GM23248 (cell line): ENCODE measurements around the gene ZBED2. TPM values are rescaled to one million over a fixed set of nuclear protein-coding genes. Genes with fewer than 3 reads are reported as not detected.

ENCODE experiments used
- DNase-seq: peaks from one replicate; pipeline ENCODE4 v3.0.0-alpha.2; 2015
- H2AFZ ChIP-seq: fragments of 200-600 bp; sonication (generic); 2 replicates; pipeline ENCODE4 v1.6.1; 2016; ENCODE audit warnings: antibody characterized with exemption
- H3F3A ChIP-seq: fragments of 200-600 bp; sonication (generic); 2 replicates; pipeline ENCODE4 v1.6.1; 2016; ENCODE audit warnings: mild to moderate bottlenecking, antibody characterized with exemption, mixed run types; ENCODE audit not compliant: insufficient read depth
- H3K27ac ChIP-seq: fragments of 200-600 bp; sonication (generic); 2 replicates; pipeline ENCODE4 v1.5.1; 2016; ENCODE audit warnings: mild to moderate bottlenecking
- H3K27me3 ChIP-seq: fragments of 200-600 bp; sonication (generic); replicated peaks from 2 replicates; pipeline ENCODE4 v1.6.1; 2016; ENCODE audit warnings: mild to moderate bottlenecking; ENCODE audit not compliant: insufficient read depth
- H3K36me3 ChIP-seq: fragments of 200-600 bp; sonication (generic); 2 replicates; pipeline ENCODE4 v1.6.1; 2016; ENCODE audit warnings: low read depth, mild to moderate bottlenecking
- H3K4me1 ChIP-seq: fragments of 200-600 bp; sonication (generic); 2 replicates; pipeline ENCODE4 v1.6.1; 2016; ENCODE audit warnings: mild to moderate bottlenecking; ENCODE audit not compliant: insufficient read depth
- H3K4me2 ChIP-seq: fragments of 200-600 bp; sonication (generic); one replicate; pipeline ENCODE4 v1.6.1; 2016; ENCODE audit warnings: mild to moderate bottlenecking; ENCODE audit not compliant: unreplicated experiment
- H3K4me3 ChIP-seq: fragments of 200-600 bp; sonication (generic); 2 replicates; pipeline ENCODE4 v1.5.1; 2016; ENCODE audit warnings: mild to moderate bottlenecking
- H3K79me2 ChIP-seq: fragments of 200-600 bp; sonication (generic); 2 replicates; pipeline ENCODE4 v1.6.1; 2016; ENCODE audit warnings: mild to moderate bottlenecking; ENCODE audit not compliant: insufficient read depth
- H3K9ac ChIP-seq: fragments of 200-600 bp; sonication (generic); 2 replicates; pipeline ENCODE4 v1.6.1; 2016; ENCODE audit warnings: mild to moderate bottlenecking
- H3K9me2 ChIP-seq: fragments of 200-600 bp; sonication (generic); 2 replicates; pipeline ENCODE4 v1.6.1; 2016; ENCODE audit warnings: mixed run types, mild to moderate bottlenecking, moderate library complexity; ENCODE audit not compliant: insufficient read depth
- H3K9me3 ChIP-seq: fragments of 200-600 bp; sonication (generic); one replicate; pipeline ENCODE4 v1.6.1; 2017; ENCODE audit warnings: low read depth
- H4K20me1 ChIP-seq: fragments of 200-600 bp; sonication (generic); 2 replicates; pipeline ENCODE4 v1.6.0; 2016; ENCODE audit not compliant: insufficient read depth
- EZH2 ChIP-seq: fragments of 200-600 bp; sonication (generic); IDR thresholded peaks from 2 replicates; pipeline ENCODE4 v1.6.1; 2018; ENCODE audit warnings: antibody characterized with exemption, mild to moderate bottlenecking; ENCODE audit not compliant: insufficient read depth, poor library complexity, severe bottlenecking
- EZH2phosphoT487 ChIP-seq: fragments of 200-600 bp; sonication (generic); IDR thresholded peaks from 2 replicates; pipeline ENCODE4 v1.6.1; 2018; ENCODE audit warnings: antibody characterized with exemption, moderate library complexity, mild to moderate bottlenecking, low read depth; ENCODE audit not compliant: insufficient read depth
- WGBS, 2 experiments: methylation state at CpG; one replicate each; pipeline ENCODE4 v1.1.6; 2015 to 2017; ENCODE audit warnings: low lambda C conversion rate in 2 of 2, low coverage in 1 of 2; ENCODE audit errors: missing lambda C conversion rate in 2 of 2; 5-methylcytosine and 5-hydroxymethylcytosine counted together
- in situ Hi-C: fragments of 300-500 bp; cut with MboI; formaldehyde crosslinking; loops from 2 replicates; pipeline ENCODE4 v1.15.0; 2020
- polyA plus RNA-seq: library from polyadenylated mRNA; unstranded; fragments of >200 nt; fragmentation: Nextera tagmentation; extraction: Ambion mirVana; gene quantifications from 2 replicates; pipeline ENCODE4 v1.2.1, GENCODE V29; 2016
- total RNA-seq: library from RNA; depleted of rRNA; stranded (reverse); fragments of >200 nt; shearing (Covaris generic); gene quantifications from 2 replicates; pipeline ENCODE4 v1.2.3, GENCODE V29; 2014

ZBED2 gene
- total and polyA plus RNA-seq, 2 experiments from 2014 or later: not detected

DNA sequence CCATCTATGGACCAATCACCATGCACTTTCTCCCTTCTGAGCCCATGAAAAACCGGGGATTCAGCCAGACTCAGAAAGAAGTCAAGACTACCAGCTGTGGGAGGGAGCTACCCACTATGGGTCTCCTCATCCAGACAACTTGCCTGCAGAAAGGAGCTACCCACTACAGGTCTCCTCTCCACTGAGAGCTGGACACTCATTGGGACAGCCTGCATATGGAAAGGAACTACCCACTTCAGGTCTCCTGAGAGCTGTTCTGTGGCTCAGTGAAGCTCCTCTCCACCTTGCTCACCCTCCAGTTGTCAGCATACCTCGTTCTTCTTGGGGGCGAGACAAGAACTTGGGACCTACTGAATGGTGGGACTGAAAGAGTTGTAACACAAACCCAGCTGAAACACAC lies 22.3 kb upstream of the ZBED2 start:
- no peak overlapping the region for H2AFZ ChIP-seq
- H3F3A ChIP-seq: no peaks in the 10 kb centered on the region
- H3K36me3 ChIP-seq: no peaks in the 10 kb centered on the region
- H3K27ac ChIP-seq: no peak overlapping the region
- no peaks in the 10 kb centered on the region for H3K4me1 ChIP-seq
- DNase-seq: no peak
- no peaks in the 10 kb centered on the region for H3K27me3 ChIP-seq
- no peaks in the 10 kb centered on the region for H4K20me1 ChIP-seq
- H3K9me3 ChIP-seq: no peaks in the 10 kb centered on the region
- no peak overlapping the region for H3K9ac ChIP-seq
- TF ChIP-seq EZH2: no peak
- no peak for TF ChIP-seq EZH2phosphoT487
- H3K9me2 ChIP-seq: no peaks in the 10 kb centered on the region
- no peaks in the 10 kb centered on the region for H3K79me2 ChIP-seq
- in situ Hi-C loops: no loop called here
- no peak overlapping the region for H3K4me2 ChIP-seq
- H3K4me3 ChIP-seq: no peak overlapping the region
- WGBS, 2 experiments: 41 to 48% methylated on average over 3 of the region's 3 CpGs

DNA sequence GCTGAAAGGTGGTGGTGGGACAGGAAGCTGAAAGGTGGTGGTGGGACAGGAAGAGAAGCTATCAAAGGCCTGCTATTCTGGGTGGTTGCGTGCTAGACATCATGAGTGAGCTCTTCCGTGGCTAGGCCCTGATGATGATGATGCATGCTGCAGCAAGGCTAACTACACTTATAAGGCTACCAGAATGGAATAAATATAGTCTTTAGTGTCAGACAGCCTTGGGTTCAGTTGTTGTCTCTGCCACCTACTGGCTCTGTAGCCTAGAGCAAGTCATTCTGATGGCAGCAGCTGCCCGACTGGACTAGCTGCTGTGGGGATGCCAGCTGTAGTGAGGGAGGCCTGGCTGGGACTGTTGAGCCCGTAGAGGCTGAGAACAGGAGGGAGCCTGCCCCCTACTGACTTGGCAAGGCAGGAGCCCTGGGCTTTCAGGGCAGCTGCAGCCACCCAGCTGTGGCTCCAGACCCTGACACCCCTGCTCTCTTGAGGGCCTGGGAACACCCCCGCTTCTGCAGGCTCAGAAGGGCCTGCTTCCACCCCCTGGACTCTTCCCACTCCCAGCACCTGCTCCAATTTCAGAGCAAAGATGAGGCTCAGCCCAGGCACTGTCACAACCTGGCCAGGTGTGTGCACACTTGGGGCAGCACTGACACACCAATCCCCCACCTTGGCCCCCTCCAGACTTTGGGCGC lies 21.4 kb upstream of the ZBED2 start:
- Histone ChIP-seq H3K4me2 (no peak overlapping the region), H3K4me3 (no peak overlapping the region), H3K27ac (no peak overlapping the region), H3K9me3 (no peaks in the 10 kb centered on the region), H3K4me1 (no peaks in the 10 kb centered on the region), H4K20me1 (no peaks in the 10 kb centered on the region), H3K9ac (no peak overlapping the region), H3F3A (no peaks in the 10 kb centered on the region), H2AFZ (no peak overlapping the region), H3K36me3 (no peaks in the 10 kb centered on the region), H3K9me2 (no peaks in the 10 kb centered on the region), H3K27me3 (no peaks in the 10 kb centered on the region), H3K79me2 (no peaks in the 10 kb centered on the region)
- 64 to 80% methylated on average over 5 to 6 of the region's 6 CpGs for WGBS, 2 experiments
- peak; percentile 52 for DNase-seq
- TF ChIP-seq EZH2phosphoT487: no peak
- TF ChIP-seq EZH2: no peak
- in situ Hi-C loops: no loop called here

DNA sequence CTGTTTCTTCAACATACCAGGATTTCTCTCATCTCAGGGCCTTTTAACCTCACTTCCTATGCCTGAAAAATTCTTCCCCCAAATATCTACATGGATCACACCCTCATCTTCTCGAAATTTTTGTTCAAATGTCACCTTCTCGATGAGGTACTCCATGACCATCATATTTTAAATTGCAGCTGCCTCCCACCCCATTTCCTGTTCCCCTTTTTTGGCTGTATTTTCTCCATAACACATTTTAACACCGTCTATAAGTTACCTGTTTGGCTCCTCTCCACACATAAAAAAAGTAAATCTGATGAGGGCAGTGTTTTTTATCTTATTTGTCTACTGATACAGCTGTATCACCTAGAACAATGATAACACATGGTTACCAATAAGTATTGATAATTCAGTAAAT lies 20.7 kb upstream of the ZBED2 start:
- H3K4me3 ChIP-seq: no peak overlapping the region
- no peaks in the 10 kb centered on the region for H4K20me1 ChIP-seq
- no peak for DNase-seq
- no peak for TF ChIP-seq EZH2
- TF ChIP-seq EZH2phosphoT487: no peak
- no peaks in the 10 kb centered on the region for H3K79me2 ChIP-seq
- no peaks in the 10 kb centered on the region for H3K27me3 ChIP-seq
- H3F3A ChIP-seq: no peaks in the 10 kb centered on the region
- no peaks in the 10 kb centered on the region for H3K9me2 ChIP-seq
- in situ Hi-C loops: no loop called here
- no peaks in the 10 kb centered on the region for H3K9me3 ChIP-seq
- no peak overlapping the region for H2AFZ ChIP-seq
- H3K4me2 ChIP-seq: no peak overlapping the region
- no peak overlapping the region for H3K9ac ChIP-seq
- H3K27ac ChIP-seq: no peak overlapping the region
- no peaks in the 10 kb centered on the region for H3K4me1 ChIP-seq
- WGBS, 2 experiments: 27 to 29% methylated on average over 3 of the region's 3 CpGs
- H3K36me3 ChIP-seq: no peaks in the 10 kb centered on the region

DNA sequence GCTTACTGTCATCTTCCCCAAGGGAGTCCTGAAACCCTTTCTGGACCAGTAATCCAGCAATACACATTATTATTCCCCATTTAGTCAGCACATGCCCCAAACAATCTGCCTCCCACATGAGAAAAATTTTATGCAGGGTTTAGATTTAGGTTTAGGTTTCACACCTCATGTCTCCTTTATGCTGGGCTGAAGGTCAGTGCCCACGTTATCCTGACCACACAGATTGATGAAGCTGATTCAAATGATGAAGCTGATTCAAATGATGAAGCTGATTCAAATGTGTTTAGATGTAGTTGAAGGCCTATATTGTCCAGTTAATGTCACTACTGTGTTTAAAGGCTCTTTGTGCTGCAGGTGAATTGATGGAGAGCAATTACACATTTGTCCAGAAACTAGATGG lies 18.1 kb upstream of the ZBED2 start:
- Histone ChIP-seq H3K27me3 (no peaks in the 10 kb centered on the region), H3K79me2 (no peaks in the 10 kb centered on the region), H2AFZ (no peak overlapping the region), H3K4me3 (no peak overlapping the region), H3K9ac (no peak overlapping the region), H3K9me2 (no peaks in the 10 kb centered on the region), H3K9me3 (no peaks in the 10 kb centered on the region), H3K4me1 (no peaks in the 10 kb centered on the region), H3K36me3 (no peaks in the 10 kb centered on the region), H3F3A (no peaks in the 10 kb centered on the region), H4K20me1 (no peaks in the 10 kb centered on the region), H3K4me2 (no peak overlapping the region), H3K27ac (no peak overlapping the region)
- no peak for TF ChIP-seq EZH2
- no peak for TF ChIP-seq EZH2phosphoT487
- WGBS, 2 experiments: 25 to 36% methylated on average over 1 of the region's 1 CpG
- in situ Hi-C loops: no loop called here
- no peak for DNase-seq
